Activated gamma-delta T cell (primary cell): ENCODE measurements around the gene ZNF675.
A peak's percentile ranks its signal among the peaks of the same experiment; 100 is the strongest.
"Not testable (repeated sequence)": the region's sequence is repeated elsewhere in the genome, so short reads cannot be mapped to it uniquely, and the experiment has no call there.

Source experiments
- DNase-seq: peaks from one replicate; lab custom pipeline; 2025; lab: John Stamatoyannopoulos, UW
- total RNA-seq, 2 donors: gene quantifications; one replicate each; lab custom pipeline; 2026; lab: John Stamatoyannopoulos, UW

ZNF675 gene
- total RNA-seq = 51.9 to 57.6 reads per million in 2 donors

DNA sequence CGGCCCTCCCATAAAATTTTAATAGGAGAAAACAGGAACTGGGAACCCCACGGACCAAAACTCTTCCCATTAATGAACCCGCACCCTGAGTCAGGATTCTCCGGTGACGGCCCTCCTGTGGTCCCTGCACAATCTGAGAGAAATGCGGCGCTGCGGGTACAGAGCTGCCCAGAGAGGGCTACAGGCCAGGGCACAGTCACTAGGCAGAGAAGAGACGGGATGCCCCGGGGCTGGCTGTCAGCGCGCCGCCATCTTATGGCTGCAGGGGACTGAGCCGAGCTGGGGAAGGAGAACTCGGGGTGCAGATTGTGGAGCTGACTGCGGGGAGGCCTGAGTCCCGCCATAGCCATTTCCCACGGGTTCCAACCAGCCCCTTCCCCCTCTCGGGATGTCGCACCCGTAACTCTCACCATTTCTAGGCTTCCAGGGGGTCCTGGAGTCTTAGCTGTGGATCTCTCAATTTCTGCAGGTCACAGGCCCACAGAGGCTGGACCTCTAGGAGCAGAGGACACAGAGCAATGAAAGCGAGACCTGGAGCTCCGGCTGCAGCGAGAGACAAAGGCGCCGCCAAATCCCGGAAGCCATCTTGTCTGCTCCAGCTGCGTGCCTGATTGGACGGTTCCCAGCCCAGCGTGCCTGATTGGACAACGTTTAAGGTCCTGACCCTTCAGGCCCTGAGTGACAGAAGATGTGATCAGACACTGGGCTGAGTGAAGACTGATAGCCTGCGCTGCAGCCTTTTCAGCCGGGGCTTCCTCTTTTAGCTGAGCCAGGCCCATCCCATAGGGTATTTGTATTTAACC, at the start of gene ZNF675:
ZNF675 (minus strand) TSS at position 592 of the 803 bp plus-strand sequence; CDS start at position 413, 179 bp downstream.
- peak; percentile 63 for DNase-seq

DNA sequence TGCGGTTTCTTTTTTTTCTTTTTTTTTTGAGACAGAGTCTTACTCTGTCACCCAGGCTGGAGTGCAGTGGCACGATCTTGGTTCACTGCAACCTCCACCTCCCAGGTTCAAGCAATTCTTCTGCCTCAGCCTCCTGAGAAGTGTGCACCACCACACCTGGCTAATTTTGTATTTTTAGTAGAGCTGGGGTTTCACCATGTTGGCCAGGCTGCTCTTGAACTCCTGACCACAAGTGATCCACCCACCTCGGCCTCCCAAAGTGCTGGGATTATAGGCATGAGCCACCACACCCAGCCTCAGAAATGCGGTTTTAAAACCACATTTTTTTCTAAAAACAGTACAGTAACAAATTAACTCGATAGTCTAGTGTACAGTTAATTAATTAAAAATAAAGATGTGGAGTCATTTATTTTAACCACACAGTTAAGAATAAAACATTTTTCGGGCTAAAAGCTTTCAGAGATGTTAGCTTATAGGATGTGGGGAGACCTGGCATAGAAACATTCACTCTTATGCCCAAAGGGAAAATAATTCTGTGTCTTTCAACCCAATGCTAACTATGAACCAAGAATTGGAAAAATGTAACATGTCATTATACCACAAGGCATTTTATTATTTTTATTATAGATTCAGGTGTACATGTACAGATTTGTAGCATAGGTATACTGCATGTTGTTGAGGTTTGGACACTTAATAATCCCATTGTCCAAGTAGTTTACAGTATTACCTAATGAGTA, 43.9 kb upstream of the ZNF675 start:
- DNase-seq = not testable (repeated sequence)

DNA sequence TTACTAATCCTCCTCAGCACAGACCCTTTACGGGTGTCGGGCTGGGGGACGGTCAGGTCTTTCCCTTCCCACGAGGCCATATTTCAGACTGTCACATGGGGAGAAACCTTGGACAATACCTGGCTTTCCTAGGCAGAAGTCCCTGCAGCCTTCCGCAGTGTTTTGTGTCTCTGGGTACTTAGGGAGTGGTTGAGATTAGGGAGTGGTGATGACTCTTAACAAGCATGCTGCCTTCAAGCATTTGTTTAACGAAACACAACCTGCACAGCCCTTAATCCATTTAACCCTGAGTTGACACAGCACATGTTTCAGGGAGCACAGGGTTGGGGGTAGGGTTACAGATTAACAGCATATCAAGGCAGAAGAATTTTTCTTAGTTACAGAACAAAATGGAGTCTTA, 37.1 kb upstream of the ZNF675 start:
- DNase-seq = not testable (repeated sequence)

- no peak for DNase-seq
These were observed 31.8 kb upstream of the ZNF675 start for GRCh38 chr19:23718802-23719201.

DNA sequence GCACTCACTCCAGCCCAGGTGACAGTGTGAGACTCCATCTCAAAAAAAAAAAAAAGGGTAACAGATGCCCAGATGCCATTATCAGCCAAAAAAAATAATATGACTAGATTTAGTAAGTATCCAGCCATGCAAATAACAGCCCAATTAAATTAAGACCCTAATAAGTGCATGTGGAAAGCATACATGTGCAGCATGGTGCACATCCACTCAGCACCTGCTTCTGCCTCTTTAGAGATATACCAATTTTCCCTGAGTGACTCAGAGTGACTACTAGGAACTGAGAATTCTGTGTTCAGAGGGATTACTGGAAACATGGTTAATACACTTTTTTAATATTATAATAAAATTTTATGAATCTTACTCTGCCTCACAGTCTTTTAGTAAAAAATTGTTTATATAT, 29.8 kb upstream of the ZNF675 start:
- no peak for DNase-seq

GRCh38 chr19:23709347-23709746, 22.3 kb upstream of the ZNF675 start:
- no peak for DNase-seq

- no peak for DNase-seq
These were observed 19.6 kb upstream of the ZNF675 start for GRCh38 chr19:23706657-23707056.

- no peak for DNase-seq
These were observed 12.5 kb upstream of the ZNF675 start for GRCh38 chr19:23699521-23699860.

- DNase-seq = no peak
These were observed 11.9 kb upstream of the ZNF675 start for GRCh38 chr19:23698711-23699520.

DNA sequence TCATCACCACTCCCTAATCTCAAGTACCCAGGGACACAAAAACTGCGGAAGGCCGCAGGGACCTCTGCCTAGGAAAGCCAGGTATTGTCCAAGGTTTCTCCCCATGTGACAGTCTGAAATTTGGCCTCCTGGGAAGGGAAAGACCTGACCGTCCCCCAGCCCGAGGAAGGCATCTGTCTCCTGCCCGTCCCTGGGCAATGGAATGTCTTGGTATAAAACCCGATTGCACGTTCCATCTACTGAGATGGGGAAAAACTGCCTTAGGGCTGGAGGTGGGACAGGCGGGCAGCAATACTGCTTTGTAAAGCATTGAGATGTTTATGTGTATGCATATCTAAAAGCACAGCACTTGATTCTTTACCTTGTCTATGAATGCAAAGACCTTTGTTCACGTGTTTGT, 5.9 kb upstream of the ZNF675 start:
- not testable (repeated sequence) for DNase-seq

DNA sequence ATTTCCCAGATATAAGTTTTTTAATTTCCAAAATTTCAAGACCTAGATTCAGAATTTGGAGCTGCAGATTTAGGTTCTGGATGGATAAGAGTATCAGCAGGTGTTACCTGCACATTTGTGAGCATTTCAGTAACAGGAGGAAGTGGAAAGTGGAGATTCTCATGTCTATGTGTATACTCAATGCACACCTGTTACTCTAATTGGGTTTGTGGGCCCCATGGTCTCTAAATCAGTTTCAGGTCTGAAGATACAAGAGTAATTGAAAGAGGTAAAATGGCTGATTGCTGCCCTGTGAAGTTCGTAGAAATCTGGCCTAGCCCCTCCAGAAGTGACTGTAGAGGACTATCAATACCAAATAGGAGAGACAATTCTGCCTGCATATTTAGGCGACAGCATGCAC, 13.9 kb downstream of the ZNF675 start:
- no peak for DNase-seq

GRCh38 chr19:23668606-23669005, 18.4 kb downstream of the ZNF675 start:
- peak; percentile 3 for DNase-seq

- no peak for DNase-seq
These were observed 21.2 kb downstream of the ZNF675 start for GRCh38 chr19:23665651-23666410.

DNA sequence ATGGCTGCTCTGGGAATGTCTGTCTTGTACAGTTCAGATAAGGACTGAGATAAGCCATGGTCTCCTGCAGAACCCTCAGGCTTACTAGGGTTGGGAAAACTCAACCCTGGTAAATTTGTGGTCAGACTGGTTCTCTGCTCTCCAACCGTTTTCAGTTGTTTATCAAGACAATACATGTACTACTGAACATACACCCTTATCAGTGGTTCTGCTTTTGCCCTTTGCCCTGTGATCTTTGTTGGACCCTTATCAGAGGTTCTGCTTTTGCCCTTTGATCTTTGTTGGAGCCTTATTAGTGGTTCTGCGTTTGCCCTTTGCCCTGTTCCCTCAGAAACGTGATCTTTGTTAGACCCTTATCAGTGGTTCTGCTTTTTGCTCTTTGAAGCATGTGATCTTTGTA, 37.2 kb downstream of the ZNF675 start:
- DNase-seq = not testable (repeated sequence)
